Ascending aorta (tissue), 2 donors: ENCODE measurements around the gene SMIM13. TPM values are rescaled to one million over a fixed set of nuclear protein-coding genes. Genes with fewer than 3 reads are reported as not detected.
"Not testable (repeated sequence)": the region's sequence is repeated elsewhere in the genome, so short reads cannot be mapped to it uniquely, and the experiment has no call there.

Experiments
- DNase-seq, 2 donors: peaks; one replicate each; pipeline ENCODE4 v3.0.0-alpha.2; 2019; ENCODE audit warnings: low spot score in 2 of 2
- H3K27ac ChIP-seq, 2 donors: fragments of 200-600 bp; sonication (generic); one replicate each; pipeline ENCODE4 v1.5.1; 2016 to 2017; ENCODE audit warnings: mild to moderate bottlenecking in 1 of 2
- H3K27me3 ChIP-seq: fragments of 200-600 bp; sonication (generic); one replicate; pipeline ENCODE4 v1.5.1; 2017
- H3K36me3 ChIP-seq, 2 donors: fragments of 200-600 bp; sonication (generic); one replicate each; pipeline ENCODE4 v1.5.1; 2016
- H3K4me1 ChIP-seq, 2 donors: fragments of 200-600 bp; sonication (generic); one replicate each; pipeline ENCODE4 v1.5.1; 2016 to 2017; ENCODE audit warnings: mild to moderate bottlenecking in 1 of 2
- H3K4me3 ChIP-seq, 2 donors: fragments of 200-600 bp; sonication (generic); one replicate each; pipeline ENCODE4 v1.5.1; 2016 to 2017; ENCODE audit warnings: mild to moderate bottlenecking in 1 of 2
- H3K9me3 ChIP-seq, 2 donors: fragments of 200-600 bp; sonication (generic); one replicate each; pipeline ENCODE4 v1.5.1; 2016
- CTCF ChIP-seq, 3 experiments: fragments of 200-600 bp in 2 of 3; fragments of 450-650 bp in 1 of 3; sonication (generic) in 2 of 3; IDR thresholded peaks; one replicate each; pipeline ENCODE4 v1.5.1; 2016 to 2019; ENCODE audit warnings: antibody characterized with exemption in 3 of 3, mild to moderate bottlenecking in 1 of 3, moderate library complexity in 1 of 3
- intact Hi-C: fragments of 100-400 bp; cut with DNase I; formaldehyde crosslinking; loops from one replicate; pipeline ENCODE4 v1.15.1; 2023
- total RNA-seq: library from RNA; depleted of rRNA; stranded (reverse); fragments of >200 nt; gene quantifications from one replicate; pipeline ENCODE4 v1.1.0, GENCODE V29; 2016

Gene SMIM13
- total RNA-seq, 1 donor from 2014 or later: 2.3 TPM

GRCh38 chr6:11085758-11086435, 7.7 kb upstream of the SMIM13 start:
- no peak overlapping the region for H3K4me3 ChIP-seq
- H3K27me3 ChIP-seq: no peaks in the 10 kb centered on the region
- H3K9me3 ChIP-seq: no peaks in the 10 kb centered on the region
- intact Hi-C loops: no loop called here
- no peak for DNase-seq
- H3K36me3 ChIP-seq: no peaks in the 10 kb centered on the region
- no peak for TF ChIP-seq CTCF (IDR thresholded peaks at IDR 0.05)
- no peak overlapping the region for H3K27ac ChIP-seq
- H3K4me1 ChIP-seq: no peaks in the 10 kb centered on the region

DNA sequence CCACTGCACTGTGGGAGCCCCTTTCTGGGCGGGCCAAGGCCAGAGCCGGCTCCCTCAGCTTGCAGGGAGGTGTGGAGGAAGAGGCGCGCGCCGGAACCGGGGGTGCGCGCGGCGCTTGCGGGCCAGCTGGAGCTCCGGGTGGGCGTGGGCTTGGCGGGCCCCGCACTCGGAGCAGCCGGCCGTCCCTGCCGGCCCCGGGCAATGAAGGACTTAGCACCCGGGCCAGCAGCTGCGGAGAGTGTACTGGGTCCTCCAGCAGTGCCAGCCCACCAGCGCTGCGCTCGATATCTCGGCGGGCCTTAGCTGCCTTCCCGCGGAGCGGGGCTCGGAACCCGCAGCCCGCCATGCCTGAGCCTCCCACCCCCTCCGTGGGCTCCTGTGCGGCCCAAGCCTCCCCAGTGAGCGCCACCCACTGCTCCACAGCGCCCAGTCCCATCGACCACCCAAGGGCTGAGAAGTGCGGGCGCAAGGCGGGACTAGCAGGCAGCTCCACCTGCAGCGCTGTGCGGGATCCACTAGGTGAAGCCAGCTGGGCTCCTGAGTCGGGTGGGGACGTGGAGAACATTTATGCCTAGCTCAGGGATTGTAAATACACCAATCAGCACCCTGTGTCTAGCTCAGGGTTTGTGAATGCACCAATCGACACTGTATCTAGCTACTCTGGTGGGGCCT, 6.4 kb upstream of the SMIM13 start:
- H3K27ac ChIP-seq, DNase-seq, H3K4me1 ChIP-seq, H3K4me3 ChIP-seq, H3K36me3 ChIP-seq, H3K9me3 ChIP-seq, H3K27me3 ChIP-seq, intact Hi-C loops: not testable (repeated sequence)

GRCh38 chr6:11089695-11090094, 3.9 kb upstream of the SMIM13 start:
- no peak for DNase-seq
- no peaks in the 10 kb centered on the region for H3K36me3 ChIP-seq
- no peaks in the 10 kb centered on the region for H3K27me3 ChIP-seq
- no peak for TF ChIP-seq CTCF (IDR thresholded peaks at IDR 0.05)
- H3K9me3 ChIP-seq: no peaks in the 10 kb centered on the region
- no peaks in the 10 kb centered on the region for H3K4me1 ChIP-seq
- H3K4me3 ChIP-seq: no peak overlapping the region
- intact Hi-C loops: no loop called here
- H3K27ac ChIP-seq: no peak overlapping the region

- H3K27ac ChIP-seq, H3K4me1 ChIP-seq, H3K27me3 ChIP-seq, DNase-seq, H3K4me3 ChIP-seq, intact Hi-C loops, H3K9me3 ChIP-seq, H3K36me3 ChIP-seq: not testable (repeated sequence)
Measured at GRCh38 chr6:11091141-11091540, 2.5 kb upstream of the SMIM13 start.

DNA sequence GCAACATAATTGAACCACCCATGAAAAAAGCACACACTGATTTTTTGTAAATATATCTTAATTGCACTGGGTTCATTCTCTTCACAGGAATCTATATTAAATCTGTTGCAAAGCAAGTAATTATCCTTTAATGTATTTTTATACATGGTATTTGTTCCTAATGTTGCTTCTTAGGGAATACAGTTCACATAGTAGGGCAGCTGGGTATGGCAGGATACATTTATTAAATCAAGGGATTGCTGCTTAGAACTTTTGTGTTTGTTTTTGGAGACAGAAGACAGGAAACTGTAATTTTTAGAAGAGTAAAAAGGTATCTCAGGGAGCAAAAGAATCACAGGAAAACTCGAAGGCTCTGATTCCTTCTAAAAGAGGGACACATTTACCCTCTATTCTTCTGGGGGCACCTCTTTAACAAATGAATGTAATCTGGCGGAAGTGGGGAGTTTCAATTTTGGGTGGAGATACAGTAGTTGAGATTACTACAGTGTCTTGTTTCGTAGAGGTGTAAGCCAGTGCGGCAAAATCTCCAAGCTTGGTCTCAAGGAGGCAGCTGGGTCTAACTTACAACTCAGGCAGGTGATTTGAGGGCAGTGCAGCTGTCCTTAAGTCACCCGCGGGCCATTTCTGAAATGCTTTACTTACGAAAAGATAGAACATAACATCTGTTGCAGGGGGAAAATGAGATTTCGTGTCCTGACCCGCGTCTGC, 812 bp upstream of the SMIM13 start:
- no peaks in the 10 kb centered on the region for H3K9me3 ChIP-seq
- no peak for TF ChIP-seq CTCF (IDR thresholded peaks at IDR 0.05)
- intact Hi-C loops: no loop called here

GRCh38 chr6:11093376-11093625, 333 bp upstream of the SMIM13 start:
- Histone ChIP-seq H3K27me3 (no peaks in the 10 kb centered on the region), H3K27ac (peak overlapping the region; percentile 98), H3K9me3 (no peaks in the 10 kb centered on the region), H3K4me3 (peak overlapping the region; percentile 95 to 99), H3K36me3 (no peaks in the 10 kb centered on the region), H3K4me1 (no peaks in the 10 kb centered on the region)
- intact Hi-C loops: no loop called here
- DNase-seq: no peak
- no peak for TF ChIP-seq CTCF (IDR thresholded peaks at IDR 0.05)

More for the DNA sequence above, 812 bp upstream of the SMIM13 start:
- DNase-seq: no peak
- no peaks in the 10 kb centered on the region for H3K27me3 ChIP-seq
- H3K4me1 ChIP-seq: no peaks in the 10 kb centered on the region
- peak overlapping the region; percentile 98 for H3K27ac ChIP-seq
- H3K36me3 ChIP-seq: no peaks in the 10 kb centered on the region
- H3K4me3 ChIP-seq: peak overlapping the region; percentile 95 to 99
